Mesothelial cell of epicardium (in vitro differentiated cells): ENCODE results near the gene EIF4EBP3. TPM values are rescaled to one million over a fixed set of nuclear protein-coding genes. Genes with fewer than 3 reads are reported as not detected.

Source experiments
- DNase-seq, 2 experiments: peaks; one replicate each; pipeline ENCODE4 v3.0.0; 2021; ENCODE audit warnings: low spot score in 2 of 2; ENCODE audit not compliant: unreplicated experiment in 2 of 2
- H3K27ac Mint-ChIP-seq: 2 replicates; pipeline ENCODE4 v1.8.0; 2021; ENCODE audit warnings: mixed read lengths
- H3K27me3 Mint-ChIP-seq: 2 replicates; pipeline ENCODE4 v1.8.0; 2021; ENCODE audit warnings: low read depth, mixed read lengths
- H3K36me3 Mint-ChIP-seq: 2 replicates; pipeline ENCODE4 v1.8.0; 2021; ENCODE audit warnings: mixed read lengths
- H3K4me1 Mint-ChIP-seq: 2 replicates; pipeline ENCODE4 v1.8.0; 2021; ENCODE audit warnings: mixed read lengths
- H3K4me3 Mint-ChIP-seq: 2 replicates; pipeline ENCODE4 v1.8.0; 2021; ENCODE audit warnings: mild to moderate bottlenecking, moderate library complexity, mixed read lengths
- H3K9me3 Mint-ChIP-seq: 2 replicates; pipeline ENCODE4 v1.8.0; 2021; ENCODE audit warnings: mixed read lengths
- total RNA-seq: library from RNA; stranded (reverse); gene quantifications from 3 replicates; pipeline ENCODE4 v1.2.1, GENCODE V29; 2021
- TF ChIP-seq, protein P1 (sequence below): fragments of 200-600 bp; sonication (generic); IDR thresholded peaks from one replicate; pipeline ENCODE4 v1.5.0; 2021; ENCODE audit warnings: antibody characterized with exemption; ENCODE audit not compliant: unreplicated experiment

Gene EIF4EBP3
- total RNA-seq, 1 donor from 2014 or later, result 7.6 TPM

GRCh38 chr5:140513124-140513523 lies 34.3 kb upstream of the EIF4EBP3 start:
- TF ChIP-seq, protein P1, sequence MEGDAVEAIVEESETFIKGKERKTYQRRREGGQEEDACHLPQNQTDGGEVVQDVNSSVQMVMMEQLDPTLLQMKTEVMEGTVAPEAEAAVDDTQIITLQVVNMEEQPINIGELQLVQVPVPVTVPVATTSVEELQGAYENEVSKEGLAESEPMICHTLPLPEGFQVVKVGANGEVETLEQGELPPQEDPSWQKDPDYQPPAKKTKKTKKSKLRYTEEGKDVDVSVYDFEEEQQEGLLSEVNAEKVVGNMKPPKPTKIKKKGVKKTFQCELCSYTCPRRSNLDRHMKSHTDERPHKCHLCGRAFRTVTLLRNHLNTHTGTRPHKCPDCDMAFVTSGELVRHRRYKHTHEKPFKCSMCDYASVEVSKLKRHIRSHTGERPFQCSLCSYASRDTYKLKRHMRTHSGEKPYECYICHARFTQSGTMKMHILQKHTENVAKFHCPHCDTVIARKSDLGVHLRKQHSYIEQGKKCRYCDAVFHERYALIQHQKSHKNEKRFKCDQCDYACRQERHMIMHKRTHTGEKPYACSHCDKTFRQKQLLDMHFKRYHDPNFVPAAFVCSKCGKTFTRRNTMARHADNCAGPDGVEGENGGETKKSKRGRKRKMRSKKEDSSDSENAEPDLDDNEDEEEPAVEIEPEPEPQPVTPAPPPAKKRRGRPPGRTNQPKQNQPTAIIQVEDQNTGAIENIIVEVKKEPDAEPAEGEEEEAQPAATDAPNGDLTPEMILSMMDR, result no peak
- Mint-ChIP-seq H3K9me3 (no peaks in the 10 kb centered on the region), H3K36me3 (peaks cover 51% of the 10 kb centered on the region), H3K27ac (no peak overlapping the region), H3K27me3 (no peaks in the 10 kb centered on the region), H3K4me3 (no peak overlapping the region), H3K4me1 (no peaks in the 10 kb centered on the region)
- DNase-seq, result no peak

- H3K27me3 Mint-ChIP-seq, result no peaks in the 10 kb centered on the region
- DNase-seq, result no peak
- peaks cover 20% of the 10 kb centered on the region for H3K36me3 Mint-ChIP-seq
- H3K9me3 Mint-ChIP-seq, result peaks cover 3% of the 10 kb centered on the region
- H3K4me3 Mint-ChIP-seq, result no peak overlapping the region
- TF ChIP-seq, protein P1, result no peak
- no peak overlapping the region for H3K27ac Mint-ChIP-seq
- no peaks in the 10 kb centered on the region for H3K4me1 Mint-ChIP-seq
Observed at GRCh38 chr5:140524003-140524402, 23.5 kb upstream of the EIF4EBP3 start.

DNA sequence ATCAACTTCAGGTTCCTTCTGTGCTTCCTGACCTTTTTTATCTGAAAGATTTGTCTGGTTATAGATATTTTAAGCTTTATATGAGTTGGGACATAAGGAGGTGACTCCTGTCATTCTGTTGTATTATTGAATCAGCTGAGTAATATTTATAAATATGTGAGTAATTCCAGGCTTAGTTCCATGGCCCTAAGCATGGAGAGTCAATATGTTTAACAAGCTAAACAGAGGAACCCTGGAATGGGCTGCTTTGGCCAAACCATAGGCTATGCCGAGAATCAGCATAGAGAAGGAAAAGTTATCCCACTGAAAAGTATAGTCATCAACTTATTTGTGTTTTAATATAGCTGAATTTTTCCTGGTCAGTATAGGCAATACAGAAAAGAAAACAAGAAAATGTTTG lies 7.2 kb upstream of the EIF4EBP3 start:
- TF ChIP-seq, protein P1, result no peak
- no peak overlapping the region for H3K4me3 Mint-ChIP-seq
- peaks cover 41% of the 10 kb centered on the region for H3K36me3 Mint-ChIP-seq
- no peaks in the 10 kb centered on the region for H3K9me3 Mint-ChIP-seq
- no peaks in the 10 kb centered on the region for H3K27me3 Mint-ChIP-seq
- no peak overlapping the region for H3K27ac Mint-ChIP-seq
- no peak for DNase-seq
- H3K4me1 Mint-ChIP-seq, result no peaks in the 10 kb centered on the region

DNA sequence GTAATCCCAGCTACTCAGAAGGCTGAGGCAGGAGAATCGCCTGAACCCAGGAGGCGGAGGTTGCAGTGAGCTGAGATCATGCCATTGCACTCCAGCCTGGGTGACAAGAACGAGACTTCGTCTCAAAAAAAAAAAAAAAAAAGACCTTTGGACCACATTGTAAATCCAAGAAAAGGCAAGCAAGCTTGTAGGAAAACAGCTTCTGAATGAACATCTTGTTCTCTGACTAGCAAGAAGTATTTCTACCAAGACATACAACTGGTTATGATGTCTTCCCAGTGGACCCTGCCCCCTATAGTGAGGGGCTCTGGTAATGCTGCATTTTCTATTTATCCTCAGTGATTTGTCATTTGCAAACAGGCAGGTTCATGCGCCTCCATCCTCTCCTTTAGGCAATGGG lies 4.5 kb upstream of the EIF4EBP3 start:
- Mint-ChIP-seq H3K27ac (no peak overlapping the region), H3K4me1 (peaks cover 8% of the 10 kb centered on the region), H3K4me3 (no peak overlapping the region), H3K36me3 (peaks cover 34% of the 10 kb centered on the region), H3K9me3 (no peaks in the 10 kb centered on the region), H3K27me3 (no peaks in the 10 kb centered on the region)
- no peak for DNase-seq
- TF ChIP-seq, protein P1, result no peak

- no peaks in the 10 kb centered on the region for H3K27me3 Mint-ChIP-seq
- DNase-seq, result no peak
- peaks cover 23% of the 10 kb centered on the region for H3K36me3 Mint-ChIP-seq
- TF ChIP-seq, protein P1, result no peak
- no peaks in the 10 kb centered on the region for H3K9me3 Mint-ChIP-seq
- no peak overlapping the region for H3K27ac Mint-ChIP-seq
- no peak overlapping the region for H3K4me3 Mint-ChIP-seq
- peaks cover 19% of the 10 kb centered on the region for H3K4me1 Mint-ChIP-seq
Observed at GRCh38 chr5:140544986-140545385, 2.5 kb upstream of the EIF4EBP3 start.

- TF ChIP-seq, protein P1, result no peak
- no peaks in the 10 kb centered on the region for H3K9me3 Mint-ChIP-seq
- H3K4me1 Mint-ChIP-seq, result peaks cover 19% of the 10 kb centered on the region
- H3K27ac Mint-ChIP-seq, result no peak overlapping the region
- DNase-seq, result no peak
- H3K4me3 Mint-ChIP-seq, result no peak overlapping the region
- peaks cover 25% of the 10 kb centered on the region for H3K36me3 Mint-ChIP-seq
- no peaks in the 10 kb centered on the region for H3K27me3 Mint-ChIP-seq
Observed at GRCh38 chr5:140545606-140546005, 1.9 kb upstream of the EIF4EBP3 start.
